ENCODE results near the gene TIPRL.
"Not testable (repeated sequence)": the region's sequence is repeated elsewhere in the genome, so short reads cannot be mapped to it uniquely, and the experiment has no call there.

Gene TIPRL

DNA sequence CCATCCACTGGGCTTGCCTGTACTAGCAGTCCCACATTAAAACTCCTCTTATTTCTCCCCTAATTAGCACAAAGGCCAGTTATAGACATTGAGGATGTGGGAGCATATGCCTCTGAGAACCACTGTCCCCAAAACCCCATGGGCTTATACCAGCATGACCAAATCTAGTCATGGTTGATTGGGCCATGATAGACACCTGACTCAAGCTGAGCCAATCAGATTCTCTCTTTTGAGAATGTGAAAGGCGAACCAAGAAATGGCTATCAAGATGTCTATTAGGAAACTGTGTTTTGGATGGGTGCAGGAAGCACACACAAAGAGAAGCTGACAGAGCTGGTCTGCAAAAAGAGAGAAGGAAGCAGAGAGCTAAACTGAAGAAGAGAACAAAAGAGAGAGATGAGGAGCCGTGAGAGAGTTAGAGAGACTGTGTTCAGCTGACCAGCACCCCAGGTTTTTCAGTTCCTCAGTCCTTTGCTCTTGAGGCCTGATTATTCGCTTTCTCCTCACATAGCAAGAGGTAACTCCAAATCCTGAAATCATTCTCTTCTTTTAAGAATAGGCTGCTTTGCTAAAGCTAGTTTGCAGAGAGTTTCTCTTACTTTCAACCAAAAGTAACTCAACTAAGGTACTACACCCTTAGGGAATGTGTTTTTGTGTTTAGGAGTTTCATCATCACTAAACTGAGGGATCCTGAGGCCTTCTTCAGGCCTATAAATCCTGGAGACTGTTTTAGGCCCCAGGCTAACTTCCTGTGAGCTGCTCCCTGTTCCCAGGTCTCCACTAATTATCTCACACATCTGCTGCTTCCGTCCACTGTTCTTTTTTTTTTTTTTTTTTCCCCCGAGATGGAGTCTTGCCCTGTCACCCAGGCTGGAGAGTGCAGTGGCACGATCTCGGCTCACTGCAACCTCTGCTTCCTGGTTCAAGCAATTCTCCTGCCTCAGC lies 7.9 kb upstream of the TIPRL start:
- no peaks in the 10 kb centered on the region for H3K27me3 ChIP-seq
- no peaks in the 10 kb centered on the region for H3K9me3 ChIP-seq
- no peak for TF ChIP-seq CTCF (IDR thresholded peaks at IDR 0.05)
- no peaks in the 10 kb centered on the region for H3K4me1 ChIP-seq (ENCODE audit: control insufficient read depth in 1 of 2, insufficient read depth in 1 of 2, low read depth in 1 of 2, low read length in 1 of 2)
- no peak overlapping the region for H3K4me3 ChIP-seq (ENCODE audit: low read depth in 1 of 2, low read length in 1 of 2)
- H3K27ac ChIP-seq: no peak overlapping the region
- H3K36me3 ChIP-seq: no peaks in the 10 kb centered on the region

DNA sequence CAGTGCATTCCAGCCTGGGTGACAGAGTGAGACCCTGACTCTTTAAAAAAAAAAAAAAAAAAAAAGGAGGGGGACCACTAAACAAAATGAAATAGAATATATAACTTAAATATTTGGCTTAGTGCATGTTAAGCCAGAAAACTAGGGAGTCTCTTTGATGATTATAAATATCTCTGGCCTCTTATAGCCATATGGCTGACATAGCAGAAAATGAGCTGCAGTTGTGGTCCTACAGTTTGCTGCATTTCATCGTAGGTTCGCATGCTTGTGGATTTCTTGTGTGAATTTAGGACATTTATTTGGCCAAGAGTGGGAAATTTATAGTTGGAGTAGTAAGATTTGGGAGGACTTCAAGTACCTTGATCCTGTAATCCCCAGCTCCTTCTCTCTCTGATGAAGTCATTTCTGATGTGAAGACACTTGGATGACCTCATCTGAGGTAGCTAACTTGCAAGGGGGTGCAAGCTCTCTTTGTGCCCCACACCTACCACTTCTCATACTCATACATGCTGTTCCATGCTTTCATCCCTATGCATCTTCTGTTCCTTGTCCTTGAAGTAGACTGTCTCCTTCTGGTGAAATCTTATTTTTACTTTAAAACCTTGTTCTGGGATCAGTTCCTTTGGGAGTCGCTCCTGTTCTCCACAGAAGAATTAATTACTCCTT lies 6.4 kb upstream of the TIPRL start:
- H3K4me1 ChIP-seq (ENCODE audit: control insufficient read depth in 1 of 2, insufficient read depth in 1 of 2, low read depth in 1 of 2, low read length in 1 of 2): no peaks in the 10 kb centered on the region

DNA sequence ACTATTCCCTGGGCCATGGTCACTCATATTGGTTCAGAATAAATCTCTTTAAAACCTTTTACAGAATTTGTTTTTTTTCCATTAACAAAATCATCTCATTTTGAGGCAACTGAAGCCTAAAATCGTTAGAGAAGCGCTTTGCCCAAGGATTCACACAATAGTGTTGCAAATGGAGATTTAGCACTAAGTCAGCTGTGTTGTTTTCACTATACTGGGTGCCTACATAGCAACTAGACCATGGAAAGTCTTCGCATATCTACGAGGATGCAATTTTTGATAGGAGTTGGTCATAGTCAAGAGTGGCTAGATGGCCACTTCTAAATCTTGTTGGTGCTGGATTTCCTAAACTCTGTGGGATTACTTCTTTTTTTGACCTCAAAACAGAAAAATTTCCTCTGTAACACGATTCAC lies 530 bp upstream of the TIPRL start:
- Histone ChIP-seq H3K4me1 (ENCODE audit: control insufficient read depth in 1 of 2, insufficient read depth in 1 of 2, low read depth in 1 of 2, low read length in 1 of 2) (peaks cover 16 to 18% of the 10 kb centered on the region in 2 experiments), H3K9me3 (no peaks in the 10 kb centered on the region), H3K4me3 (ENCODE audit: low read depth in 1 of 2, low read length in 1 of 2) (peak overlapping the region; percentile 73 to 98), H3K27me3 (no peaks in the 10 kb centered on the region), H3K36me3 (no peaks in the 10 kb centered on the region), H3K27ac (peak overlapping the region; percentile 94)
- no peak for TF ChIP-seq CTCF (IDR thresholded peaks at IDR 0.05)

More for the DNA sequence above, 6.4 kb upstream of the TIPRL start:
- no peak for TF ChIP-seq CTCF (IDR thresholded peaks at IDR 0.05)
- no peaks in the 10 kb centered on the region for H3K36me3 ChIP-seq
- H3K27me3 ChIP-seq: no peaks in the 10 kb centered on the region
- H3K4me3 ChIP-seq (ENCODE audit: low read depth in 1 of 2, low read length in 1 of 2): no peak overlapping the region
- no peaks in the 10 kb centered on the region for H3K9me3 ChIP-seq
- H3K27ac ChIP-seq: no peak overlapping the region

- Histone ChIP-seq H3K27me3 (no peaks in the 10 kb centered on the region), H3K9me3 (no peaks in the 10 kb centered on the region), H3K4me1 (ENCODE audit: control insufficient read depth in 1 of 2, insufficient read depth in 1 of 2, low read depth in 1 of 2, low read length in 1 of 2) (peaks cover 16 to 18% of the 10 kb centered on the region in 2 experiments), H3K4me3 (ENCODE audit: low read depth in 1 of 2, low read length in 1 of 2) (peak overlapping the region; percentile 73 to 98), H3K36me3 (no peaks in the 10 kb centered on the region), H3K27ac (peak overlapping the region; percentile 94)
- TF ChIP-seq CTCF (IDR thresholded peaks at IDR 0.05): no peak
Measured at GRCh38 chr1:168179438-168180147, 831 bp downstream of the TIPRL start.

GRCh38 chr1:168180148-168180524 lies 1.4 kb downstream of the TIPRL start:
- Histone ChIP-seq H3K9me3 (no peaks in the 10 kb centered on the region), H3K4me3 (ENCODE audit: low read depth in 1 of 2, low read length in 1 of 2) (peak overlapping the region; percentile 73 to 98), H3K27ac (peak overlapping the region; percentile 94), H3K4me1 (ENCODE audit: control insufficient read depth in 1 of 2, insufficient read depth in 1 of 2, low read depth in 1 of 2, low read length in 1 of 2) (peaks cover 16 to 18% of the 10 kb centered on the region in 2 experiments), H3K27me3 (no peaks in the 10 kb centered on the region), H3K36me3 (peaks cover 3% of the 10 kb centered on the region)
- no peak for TF ChIP-seq CTCF (IDR thresholded peaks at IDR 0.05)

DNA sequence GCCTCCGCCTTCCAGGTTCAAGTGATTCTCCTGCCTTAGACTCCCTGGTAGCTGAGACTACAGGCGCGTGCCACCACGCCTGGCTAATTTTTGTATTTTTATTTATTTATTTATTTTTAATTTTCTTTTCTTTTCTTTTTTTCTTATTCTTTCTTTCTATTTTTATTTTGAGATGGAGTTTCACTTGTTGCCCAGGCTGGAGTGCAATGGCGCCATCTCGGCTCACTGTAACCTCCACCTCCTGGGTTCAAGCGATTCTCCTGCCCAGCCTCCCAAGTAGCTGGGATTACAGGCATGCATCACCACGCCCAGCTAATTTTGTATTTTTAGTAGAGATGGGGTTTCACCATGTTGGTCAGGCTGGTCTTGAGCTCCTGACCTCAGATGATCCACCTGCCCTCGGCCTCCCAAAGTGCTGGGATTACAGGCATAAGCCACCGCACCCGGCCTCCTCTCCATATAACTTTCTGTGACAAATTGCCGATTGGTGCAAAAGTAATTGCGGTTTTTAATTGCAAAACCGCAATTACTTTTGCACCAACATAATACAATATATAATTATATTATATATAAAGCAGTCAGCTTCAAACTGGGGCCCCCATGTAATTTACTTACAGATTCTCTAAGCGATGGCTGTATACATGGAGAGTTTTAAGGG lies 2.4 kb downstream of the TIPRL start:
- H3K27me3 ChIP-seq; H3K9me3 ChIP-seq; H3K36me3 ChIP-seq; H3K27ac ChIP-seq; H3K4me3 ChIP-seq (ENCODE audit: low read depth in 1 of 2, low read length in 1 of 2): not testable (repeated sequence)
- peaks cover 16 to 18% of the 10 kb centered on the region in 2 experiments for H3K4me1 ChIP-seq (ENCODE audit: control insufficient read depth in 1 of 2, insufficient read depth in 1 of 2, low read depth in 1 of 2, low read length in 1 of 2)
